ENCODE data around the gene SLC15A1.

GRCh38 chr13:98721825-98722510 lies 30.5 kb downstream of the SLC15A1 start:
- TF ChIP-seq, protein P1, sequence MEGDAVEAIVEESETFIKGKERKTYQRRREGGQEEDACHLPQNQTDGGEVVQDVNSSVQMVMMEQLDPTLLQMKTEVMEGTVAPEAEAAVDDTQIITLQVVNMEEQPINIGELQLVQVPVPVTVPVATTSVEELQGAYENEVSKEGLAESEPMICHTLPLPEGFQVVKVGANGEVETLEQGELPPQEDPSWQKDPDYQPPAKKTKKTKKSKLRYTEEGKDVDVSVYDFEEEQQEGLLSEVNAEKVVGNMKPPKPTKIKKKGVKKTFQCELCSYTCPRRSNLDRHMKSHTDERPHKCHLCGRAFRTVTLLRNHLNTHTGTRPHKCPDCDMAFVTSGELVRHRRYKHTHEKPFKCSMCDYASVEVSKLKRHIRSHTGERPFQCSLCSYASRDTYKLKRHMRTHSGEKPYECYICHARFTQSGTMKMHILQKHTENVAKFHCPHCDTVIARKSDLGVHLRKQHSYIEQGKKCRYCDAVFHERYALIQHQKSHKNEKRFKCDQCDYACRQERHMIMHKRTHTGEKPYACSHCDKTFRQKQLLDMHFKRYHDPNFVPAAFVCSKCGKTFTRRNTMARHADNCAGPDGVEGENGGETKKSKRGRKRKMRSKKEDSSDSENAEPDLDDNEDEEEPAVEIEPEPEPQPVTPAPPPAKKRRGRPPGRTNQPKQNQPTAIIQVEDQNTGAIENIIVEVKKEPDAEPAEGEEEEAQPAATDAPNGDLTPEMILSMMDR (IDR thresholded peaks at IDR 0.05), result no peak
- TF ChIP-seq POLR2AphosphoS5 (IDR thresholded peaks at IDR 0.05), result no peak
- TF ChIP-seq POLR2A (IDR thresholded peaks at IDR 0.05), result no peak

All from gastroesophageal sphincter (tissue), 3 donors.